Aorta (tissue), 5 donors: ENCODE results near the gene SPOCK2. TPM values are rescaled to one million over a fixed set of nuclear protein-coding genes. Genes with fewer than 3 reads are reported as not detected.
A peak's percentile ranks its signal among the peaks of the same experiment; 100 is the strongest.

Source experiments
- ATAC-seq: fragments of 200-7000 bp; cut with Tn5 transposase; one replicate; pipeline ENCODE4 v1.9.1; 2022; ENCODE audit warnings: moderate library complexity; ENCODE audit not compliant: low FRiP score
- DNase-seq, 2 donors: peaks; one replicate each; pipeline ENCODE4 v3.0.0-alpha.2; 2020
- H3K27ac ChIP-seq, 2 donors: one replicate each; pipeline ENCODE4 v1.5.1; 2013; ENCODE audit warnings: low read length in 2 of 2, mild to moderate bottlenecking in 2 of 2, moderate library complexity in 2 of 2, control low read depth in 1 of 2, inconsistent platforms in 1 of 2, low read depth in 1 of 2
- H3K27me3 ChIP-seq, 2 donors: one replicate each; pipeline ENCODE4 v1.6.1; 2013; ENCODE audit warnings: control low read depth in 1 of 2, low read length in 1 of 2, mild to moderate bottlenecking in 1 of 2, moderate library complexity in 1 of 2; ENCODE audit not compliant: insufficient read depth in 2 of 2, control insufficient read depth in 1 of 2
- H3K36me3 ChIP-seq, 2 donors: one replicate each; pipeline ENCODE4 v1.6.1; 2013; ENCODE audit warnings: control low read depth in 1 of 2, low read length in 1 of 2, mild to moderate bottlenecking in 1 of 2; ENCODE audit not compliant: insufficient read depth in 2 of 2, control insufficient read depth in 1 of 2
- H3K4me1 ChIP-seq, 2 donors: one replicate each; pipeline ENCODE4 v1.6.1; 2013; ENCODE audit warnings: low read length in 2 of 2, control low read depth in 1 of 2, mild to moderate bottlenecking in 1 of 2, moderate library complexity in 1 of 2; ENCODE audit not compliant: insufficient read depth in 2 of 2, control insufficient read depth in 1 of 2
- H3K4me3 ChIP-seq, 2 donors: one replicate each; pipeline ENCODE4 v1.5.1; 2013; ENCODE audit warnings: low read length in 2 of 2, control low read depth in 1 of 2, mild to moderate bottlenecking in 1 of 2
- H3K9me3 ChIP-seq: one replicate; pipeline ENCODE4 v1.6.1; 2013; ENCODE audit warnings: mild to moderate bottlenecking, low read length; ENCODE audit not compliant: control insufficient read depth
- WGBS, 2 donors: extraction: QIAGEN DNeasy Blood & Tissue Kit; methylation state at CpG; one replicate each; pipeline ENCODE4 v1.1.7; 2013; 5-methylcytosine and 5-hydroxymethylcytosine counted together
- intact Hi-C, 2 donors: fragments of 100-400 bp; cut with DNase I; formaldehyde crosslinking; loops; one replicate each; pipeline versions ENCODE4 v1.14.2 to v1.15.0; 2022
- polyA plus RNA-seq, 2 donors: library from polyadenylated mRNA; stranded (reverse); fragments of 200-250 nt; gene quantifications; one replicate each; pipeline ENCODE4 v1.2.3, GENCODE V29; 2013
- total RNA-seq, 2 donors: library from RNA; stranded (reverse); fragmentation: NEBNext Ultra II Directional; extraction: Animal tissue kit (Norgen Biotek cat#: 25700); gene quantifications; one replicate each; pipeline ENCODE4 v1.2.1, GENCODE V29; 2021
- donor health status: healthy with polysubstance abuse.
- donor health status: Bipolar disorder and iron deficiency.
- donor health status: DM: no; HTN: no; CAD: no.
- donor health status: DM: no; HTN: no; CAD: no.
- donor health status: DM: yes; HTN: yes; CAD: no.

SPOCK2 gene
- total and polyA plus RNA-seq, 4 donors: 1.8 to 7.3 (median 3.2) TPM

DNA sequence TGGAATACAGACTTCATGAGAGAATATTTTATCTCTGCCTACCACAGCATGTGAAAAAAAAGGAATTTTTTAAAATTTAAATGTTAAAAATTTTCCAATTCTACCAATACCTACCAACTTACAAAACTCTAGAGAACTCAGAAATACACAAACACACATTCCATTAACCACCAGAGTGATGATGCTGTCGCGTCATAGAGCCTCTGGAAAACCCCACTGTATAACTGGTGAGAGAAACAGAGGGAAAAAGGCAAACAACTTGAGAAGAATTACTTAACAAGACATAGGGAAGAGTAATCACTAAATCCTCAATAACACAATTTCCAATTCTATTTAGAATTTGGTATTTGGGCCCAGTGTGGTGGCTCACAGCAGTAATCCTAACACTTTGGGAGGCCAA is 6.2 kb upstream of the SPOCK2 start:
- Histone ChIP-seq H3K9me3 (no peaks in the 10 kb centered on the region), H3K4me3 (no peak overlapping the region), H3K36me3 (peaks cover 0 to 2% of the 10 kb centered on the region in 2 donors), H3K4me1 (no peaks in the 10 kb centered on the region), H3K27me3 (no peaks in the 10 kb centered on the region), H3K27ac (no peak overlapping the region)
- DNase-seq: no peak
- intact Hi-C loops: no loop called here
- WGBS, 2 donors: 95 to 97% methylated on average over 2 of the region's 2 CpGs
- ATAC-seq: no peak

DNA sequence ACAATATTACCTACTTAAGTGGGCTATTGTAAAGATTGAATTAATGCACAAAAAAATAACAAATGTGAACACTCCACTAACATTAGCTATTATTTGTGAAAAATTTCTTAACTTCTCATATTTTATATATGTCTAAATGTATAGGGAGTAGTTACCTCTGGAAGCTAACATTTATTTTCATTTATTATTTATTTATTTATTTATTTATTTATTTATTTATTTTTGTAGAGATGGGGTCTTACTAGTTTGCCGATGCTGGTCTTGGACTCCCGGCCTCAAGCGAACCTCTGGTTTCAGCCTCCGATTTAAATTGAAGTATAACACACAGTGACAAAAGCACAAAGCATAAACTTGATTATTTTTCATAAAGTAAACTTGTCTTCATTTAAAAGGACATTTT is 5.1 kb upstream of the SPOCK2 start:
- 73 to 74% methylated on average over 4 of the region's 4 CpGs for WGBS, 2 donors

DNA sequence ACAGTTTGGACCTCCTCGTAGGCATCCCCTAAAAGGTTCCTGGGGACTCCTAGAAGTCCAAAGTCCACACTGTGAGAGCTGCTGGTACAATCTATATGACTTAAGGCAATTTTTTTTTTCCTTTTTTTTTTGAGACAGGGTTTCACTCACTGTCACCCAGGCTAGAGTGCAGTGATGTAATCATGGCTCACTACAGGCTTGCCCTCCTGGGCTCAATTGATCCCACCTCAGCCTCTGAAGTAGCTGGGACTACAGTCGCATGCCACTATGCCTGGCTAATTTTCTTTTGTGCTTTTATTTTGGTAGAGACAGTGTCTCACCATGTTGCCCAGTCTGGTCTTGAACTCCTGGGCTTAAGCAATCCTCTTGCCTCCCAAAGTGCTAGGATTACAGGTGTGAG is 4.6 kb upstream of the SPOCK2 start:
- no peak for DNase-seq
- WGBS, 2 donors: 92 to 96% methylated on average over 2 of the region's 2 CpGs
- intact Hi-C loops: no loop called here
- H3K27ac ChIP-seq: no peak overlapping the region
- no peak overlapping the region for H3K4me3 ChIP-seq
- H3K9me3 ChIP-seq: no peaks in the 10 kb centered on the region
- H3K4me1 ChIP-seq: no peaks in the 10 kb centered on the region
- H3K36me3 ChIP-seq: peaks cover 0 to 2% of the 10 kb centered on the region in 2 donors
- ATAC-seq: no peak
- H3K27me3 ChIP-seq: no peaks in the 10 kb centered on the region

More for the DNA sequence above, 5.1 kb upstream of the SPOCK2 start:
- Histone ChIP-seq H3K9me3 (no peaks in the 10 kb centered on the region), H3K4me3 (no peak overlapping the region), H3K4me1 (no peaks in the 10 kb centered on the region), H3K27me3 (no peaks in the 10 kb centered on the region), H3K36me3 (peaks cover 0 to 2% of the 10 kb centered on the region in 2 donors), H3K27ac (no peak overlapping the region)
- ATAC-seq (no peak), DNase-seq (no peak)
- intact Hi-C loops: no loop called here

- intact Hi-C loops: no loop called here
- Histone ChIP-seq H3K27me3 (no peaks in the 10 kb centered on the region), H3K27ac (no peak overlapping the region), H3K4me3 (no peak overlapping the region), H3K9me3 (no peaks in the 10 kb centered on the region), H3K4me1 (no peaks in the 10 kb centered on the region), H3K36me3 (peaks cover 0 to 2% of the 10 kb centered on the region in 2 donors)
- ATAC-seq: no peak
- 94 to 95% methylated on average over 8 of the region's 8 CpGs for WGBS, 2 donors
- no peak for DNase-seq
Measured at GRCh38 chr10:72092171-72092924, 4.0 kb upstream of the SPOCK2 start.

DNA sequence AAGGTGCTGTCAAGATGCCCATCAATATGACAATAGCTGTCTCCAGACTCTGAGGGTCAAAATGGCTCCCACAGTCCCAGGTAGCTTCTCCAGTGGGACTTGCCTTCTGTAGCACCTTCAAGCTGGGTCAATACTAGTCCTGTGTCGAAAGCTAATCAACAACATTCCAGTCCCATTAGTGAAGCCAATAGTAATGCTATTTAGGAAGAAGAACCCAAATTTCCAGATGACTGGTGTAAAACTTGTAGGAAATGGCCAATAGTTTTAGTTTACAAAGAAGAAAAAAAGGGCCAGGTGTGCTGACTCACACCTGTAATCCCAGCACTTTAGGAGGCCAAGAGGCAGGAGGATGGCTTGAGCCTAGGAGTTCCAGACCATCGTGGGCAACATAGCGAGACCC is 2.0 kb upstream of the SPOCK2 start:
- no peaks in the 10 kb centered on the region for H3K4me1 ChIP-seq
- ATAC-seq (no peak), DNase-seq (no peak)
- H3K27me3 ChIP-seq: no peaks in the 10 kb centered on the region
- no peak overlapping the region for H3K4me3 ChIP-seq
- H3K9me3 ChIP-seq: no peaks in the 10 kb centered on the region
- H3K27ac ChIP-seq: no peak overlapping the region
- intact Hi-C loops: no loop called here
- 96% methylated on average over 3 of the region's 3 CpGs for WGBS, 2 donors
- peaks cover 0 to 2% of the 10 kb centered on the region in 2 donors for H3K36me3 ChIP-seq

- peaks cover 0 to 2% of the 10 kb centered on the region in 2 donors for H3K36me3 ChIP-seq
- no peaks in the 10 kb centered on the region for H3K4me1 ChIP-seq
- 79 to 81% methylated on average over 6 of the region's 6 CpGs for WGBS, 2 donors
- DNase-seq: no peak
- H3K27me3 ChIP-seq: no peaks in the 10 kb centered on the region
- ATAC-seq: no peak
- no peak overlapping the region for H3K4me3 ChIP-seq
- H3K9me3 ChIP-seq: no peaks in the 10 kb centered on the region
- intact Hi-C loops: no loop called here
- H3K27ac ChIP-seq: no peak overlapping the region
Measured at GRCh38 chr10:72089618-72090017, 1.3 kb upstream of the SPOCK2 start.

DNA sequence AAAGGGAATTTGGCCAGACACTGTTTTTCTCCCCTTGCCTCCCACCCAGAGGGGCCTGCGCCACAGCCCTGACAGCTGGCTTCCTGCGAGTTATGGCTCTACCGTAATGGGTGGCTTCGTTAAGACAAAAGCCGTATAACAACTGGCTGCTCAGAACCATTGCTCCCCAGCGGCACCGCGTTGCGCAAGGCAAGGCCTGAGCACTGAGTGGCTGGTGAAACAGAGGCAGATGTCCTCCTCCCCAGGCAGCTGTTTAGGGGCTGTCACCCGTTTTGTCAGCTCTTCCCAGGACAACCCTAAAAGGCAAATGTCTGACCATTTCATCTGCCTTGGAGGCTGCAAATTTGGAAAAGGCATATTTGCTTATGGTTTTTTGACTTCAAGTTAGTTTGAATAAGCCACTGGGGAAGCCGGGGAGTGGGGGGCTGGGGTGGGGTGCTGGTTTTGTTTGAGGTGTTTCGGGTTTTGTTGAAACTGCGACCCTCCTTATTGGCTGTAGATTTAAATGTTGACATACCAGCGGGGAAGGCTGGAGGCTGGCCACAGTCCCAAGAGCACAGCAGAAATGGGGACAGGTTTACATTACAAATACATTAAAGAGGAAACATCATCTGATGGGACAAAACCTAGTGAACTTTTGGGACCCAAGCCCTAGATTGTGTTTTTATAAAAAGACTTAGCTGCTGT is 681 bp upstream of the SPOCK2 start:
- Histone ChIP-seq H3K4me1 (no peaks in the 10 kb centered on the region), H3K9me3 (no peaks in the 10 kb centered on the region), H3K27ac (no peak overlapping the region), H3K4me3 (no peak overlapping the region), H3K27me3 (no peaks in the 10 kb centered on the region), H3K36me3 (peaks cover 0 to 2% of the 10 kb centered on the region in 2 donors)
- DNase-seq: no peak
- 79 to 85% methylated on average over 14 of the region's 14 CpGs for WGBS, 2 donors
- intact Hi-C loops: no loop called here
- ATAC-seq: no peak

GRCh38 chr10:72087392-72087968 is 871 bp downstream of the SPOCK2 start:
- H3K27ac ChIP-seq: no peak overlapping the region
- no peaks in the 10 kb centered on the region for H3K9me3 ChIP-seq
- DNase-seq (no peak), ATAC-seq (peak; percentile 16)
- intact Hi-C loops: no loop called here
- H3K36me3 ChIP-seq: peaks cover 0 to 2% of the 10 kb centered on the region in 2 donors
- no peak overlapping the region for H3K4me3 ChIP-seq
- H3K27me3 ChIP-seq: no peaks in the 10 kb centered on the region
- WGBS, 2 donors: 4 to 5% methylated on average over 32 to 50 of the region's 50 CpGs
- no peaks in the 10 kb centered on the region for H3K4me1 ChIP-seq
